GM12878 (cell line): ENCODE measurements around the gene ERN1. TPM values are rescaled to one million over a fixed set of nuclear protein-coding genes. Genes with fewer than 3 reads are reported as not detected.

Experiments
- ATAC-seq: fragments of 200-7000 bp; cut with Tn5 transposase; 3 replicates; pipeline ENCODE4 v1.9.1; 2020; ENCODE audit warnings: mild to moderate bottlenecking, moderate library complexity
- BruUV-seq: library from RNA; stranded (reverse); fragments of 400-500 nt; replicated peaks from 2 replicates; lab custom pipeline; 2021; lab: Mats Ljungman, UMichigan
- CTCF ChIA-PET: fragments of 300-600 bp; sonication (Branson Sonifier 250); formaldehyde crosslinking; extraction: SDS; loops from one replicate; lab custom pipeline; 2021; ENCODE audit warnings: inconsistent platforms; lab: Yijun Ruan, JAX
- POLR2A ChIA-PET: fragments of 350-600 bp; formaldehyde crosslinking; extraction: SDS; loops from one replicate; lab custom pipeline; 2021; ENCODE audit warnings: inconsistent platforms; lab: Charles Lee
- RAD21 ChIA-PET: fragments of 300-600 bp; sonication (Branson Sonifier 250); formaldehyde crosslinking; loops from one replicate; lab custom pipeline; 2023; ENCODE audit warnings: antibody characterized with exemption; ENCODE audit not compliant: unreplicated experiment; lab: Charles Lee
- SMC1A ChIA-PET: fragments of 300-600 bp; sonication (Branson Sonifier 250); formaldehyde crosslinking; loops from one replicate; lab custom pipeline; 2023; ENCODE audit not compliant: unreplicated experiment, uncharacterized antibody; lab: Charles Lee
- DNase-seq: peaks from one replicate; pipeline ENCODE4 v3.0.0-alpha.2; 2011; ENCODE audit warnings: low read depth, low spot score
- FAIRE-seq: peaks from 3 replicates; lab custom pipeline; 2011; peaks lifted over from hg19 to GRCh38; lab: Jason Lieb, UNC
- H2AFZ ChIP-seq: 2 replicates; pipeline ENCODE4 v1.6.0; 2011; ENCODE audit warnings: low read depth, low read length, control low read depth; ENCODE audit not compliant: control insufficient read depth
- H3K27ac ChIP-seq: 2 replicates; pipeline ENCODE4 v1.5.1; 2011; ENCODE audit warnings: control low read depth; ENCODE audit not compliant: control insufficient read depth, insufficient read depth
- H3K27me3 ChIP-seq, 2 experiments: replicated peaks in 1 of 2; 2 replicates each; pipeline versions ENCODE4 v1.6.0 to v1.6.1; 2011; ENCODE audit warnings: low read length in 1 of 2; ENCODE audit not compliant: control insufficient read depth in 2 of 2, insufficient read depth in 2 of 2
- H3K36me3 ChIP-seq, 2 experiments: 2 replicates each; pipeline ENCODE4 v1.5.1; 2011; ENCODE audit warnings: low read length in 1 of 2; ENCODE audit not compliant: control insufficient read depth in 2 of 2, insufficient read depth in 2 of 2
- H3K4me1 ChIP-seq: 2 replicates; pipeline ENCODE4 v1.6.1; 2011; ENCODE audit warnings: mild to moderate bottlenecking, low read length, moderate library complexity, mixed read lengths; ENCODE audit not compliant: control insufficient read depth, insufficient read depth
- H3K4me2 ChIP-seq: 2 replicates; pipeline ENCODE4 v1.6.0; 2011; ENCODE audit warnings: control low read depth; ENCODE audit not compliant: control insufficient read depth, insufficient read depth
- H3K4me3 ChIP-seq: fragments of 200-600 bp; sonication (generic); 2 replicates; pipeline ENCODE4 v1.5.1; 2016
- H3K79me2 ChIP-seq: 2 replicates; pipeline ENCODE4 v1.6.0; 2011; ENCODE audit warnings: low read length; ENCODE audit not compliant: control insufficient read depth, insufficient read depth
- H3K9ac ChIP-seq: 2 replicates; pipeline ENCODE4 v1.8.0; 2011; ENCODE audit warnings: low read length, control low read depth, mixed read lengths; ENCODE audit not compliant: control insufficient read depth, insufficient read depth
- H3K9me3 ChIP-seq: replicated peaks from 3 replicates; pipeline ENCODE4 v1.5.1; 2011; ENCODE audit warnings: mild to moderate bottlenecking, low read length; ENCODE audit not compliant: control insufficient read depth, insufficient read depth
- H4K20me1 ChIP-seq: 2 replicates; pipeline ENCODE4 v1.6.0; 2011; ENCODE audit not compliant: control insufficient read depth, insufficient read depth
- BCL11A ChIP-seq: IDR thresholded peaks from 2 replicates; pipeline ENCODE4 v1.6.1; 2011; ENCODE audit warnings: low read depth, low read length
- CHD4 ChIP-seq: fragments of 200-600 bp; sonication (generic); IDR thresholded peaks from 2 replicates; pipeline ENCODE4 v1.6.1; 2016; ENCODE audit warnings: mild to moderate bottlenecking
- ESRRA ChIP-seq: IDR thresholded peaks from 2 replicates; pipeline ENCODE4 v1.6.1; 2012; ENCODE audit warnings: mild to moderate bottlenecking, low read length, improper control_type of control experiment
- HSF1 ChIP-seq: fragments of 150-350 bp; IDR thresholded peaks from 2 replicates; pipeline ENCODE4 v1.6.1; 2014; ENCODE audit warnings: mild to moderate bottlenecking, low read depth, low read length
- IKZF1 ChIP-seq: fragments of 450-650 bp; conservative IDR thresholded peaks from 2 replicates; pipeline ENCODE4 v1.6.1; 2017; ENCODE audit warnings: antibody characterized with exemption, mild to moderate bottlenecking
- MEF2B ChIP-seq: fragments of 450-650 bp; IDR thresholded peaks from 2 replicates; pipeline ENCODE4 v1.6.1; 2018; ENCODE audit warnings: mild to moderate bottlenecking, moderate library complexity; ENCODE audit not compliant: partially characterized antibody, poor library complexity, severe bottlenecking
- MTA2 ChIP-seq: fragments of 450-650 bp; IDR thresholded peaks from 2 replicates; pipeline ENCODE4 v1.6.1; 2016; ENCODE audit warnings: low read depth, mild to moderate bottlenecking, moderate library complexity
- PAX5 ChIP-seq: IDR thresholded peaks from 2 replicates; pipeline ENCODE4 v1.6.1; 2011; ENCODE audit warnings: low read depth, low read length, borderline replicate concordance
- PBX3 ChIP-seq: IDR thresholded peaks from 2 replicates; pipeline ENCODE4 v1.6.1; 2011; ENCODE audit warnings: mild to moderate bottlenecking, low read depth, low read length, moderate library complexity; ENCODE audit not compliant: insufficient replicate concordance
- PKNOX1 ChIP-seq: fragments of 450-650 bp; IDR thresholded peaks from 2 replicates; pipeline ENCODE4 v1.6.1; 2016; ENCODE audit warnings: mild to moderate bottlenecking
- SRF ChIP-seq, 2 experiments: IDR thresholded peaks; 2 replicates each; pipeline ENCODE4 v1.6.1; 2011; ENCODE audit warnings: low read depth in 2 of 2, low read length in 2 of 2, mild to moderate bottlenecking in 1 of 2, moderate library complexity in 1 of 2
- WGBS: methylation state at CpG from one replicate; pipeline ENCODE4 v1.1.6; 2016; ENCODE audit warnings: low lambda C conversion rate; ENCODE audit not compliant: insufficient replicate concordance, insufficient coverage; ENCODE audit errors: missing lambda C conversion rate; 5-methylcytosine and 5-hydroxymethylcytosine counted together
- in situ Hi-C: fragments of 300-500 bp; cut with MboI; formaldehyde crosslinking; loops from 9 replicates; pipeline ENCODE4 v1.14.3; 2018; ENCODE audit warnings: mixed read lengths
- intact Hi-C: fragments of 100-400 bp; cut with micrococcal nuclease; formaldehyde crosslinking; loops from one replicate; pipeline ENCODE4 v1.14.2; 2022; ENCODE audit not compliant: unreplicated experiment
- polyA plus RNA-seq, 11 experiments: library from polyadenylated mRNA; depleted of rRNA in 4 of 11; unstranded in 6 of 11; stranded (reverse) in 5 of 11; fragments of >200 nt; fragmentation: Nextera tagmentation in 4 of 11; fragmentation: Illumina TruSeq in 1 of 11; extraction: Ambion mirVana in 4 of 11; extraction: Trizol in 1 of 11; gene quantifications; 1 replicate in 1 of 11; 2 replicates in 10 of 11; pipeline versions ENCODE4 v1.2.1 to v1.2.3, GENCODE V29; 2011 to 2016; ENCODE audit warnings: inconsistent platforms in 2 of 11, missing spikeins in 2 of 11, low read depth in 1 of 11
- total RNA-seq, 4 experiments: library from RNA; depleted of rRNA in 3 of 4; stranded (reverse); fragments of >200 nt in 3 of 4; fragmentation: Illumina TruSeq in 1 of 4; extraction: Trizol in 1 of 4; gene quantifications; 2 replicates each; pipeline versions ENCODE4 v1.2.1 to v1.2.3, GENCODE V29; 2013 to 2021

The ERN1 gene
- total and polyA plus RNA-seq, 10 of the 15 experiments (the other 5 are each of a cell fraction or from before 2014, with no cell fraction given), result 2.6 to 19.2 (median 7.6) TPM

GRCh38 chr17:64096037-64096436, 33.9 kb downstream of the ERN1 start:
- TF ChIP-seq IKZF1, result no peak
- TF ChIP-seq PKNOX1, result no peak
- TF ChIP-seq BCL11A, result no peak
- TF ChIP-seq ESRRA, result no peak
- TF ChIP-seq PAX5, result no peak
- TF ChIP-seq PBX3, result no peak
- no peak for TF ChIP-seq HSF1
- TF ChIP-seq MEF2B, result no peak
- TF ChIP-seq MTA2, result no peak
- TF ChIP-seq SRF (IDR thresholded peaks at IDR 0.05; ENCODE audit: low read depth in 2 of 2, low read length in 2 of 2), result no peak
- no peak for TF ChIP-seq CHD4
- Histone ChIP-seq H4K20me1 (no peaks in the 10 kb centered on the region), H3K4me1 (peaks cover 34% of the 10 kb centered on the region), H3K79me2 (no peaks in the 10 kb centered on the region; the same call in none of the 2 replicates), H3K27me3 (no peaks in the 10 kb centered on the region), H2AFZ (no peak overlapping the region), H3K4me2 (no peak overlapping the region), H3K4me3 (no peak overlapping the region), H3K9me3 (no peaks in the 10 kb centered on the region), H3K9ac (no peak overlapping the region), H3K27ac (no peak overlapping the region), H3K36me3 (peaks cover 0 to 11% of the 10 kb centered on the region in 2 experiments; a peak in 1 of 4 replicates)
- in situ Hi-C loops (no loop called here), intact Hi-C loops (no loop called here)
- DNase-seq (no peak), FAIRE-seq (no peak), ATAC-seq (no peak)
- WGBS, result 99% methylated on average over 3 of the region's 3 CpGs
- ChIA-PET POLR2A (no interaction called here), RAD21 (interaction anchor here (1.1 kb wide), 1 partner anchor 38 kb away, joined by 3 read pairs; no protein-coding TSS in a partner anchor), CTCF (interaction anchor here (1.0 to 1.1 kb wide), 2 partner anchors 22 to 65 kb away, joined by 3 read pairs; no protein-coding TSS in a partner anchor), SMC1A (interaction anchor here (0.6 to 1.0 kb wide), 3 partner anchors 66 to 857 kb away, joined by 3 read pairs; no protein-coding TSS in a partner anchor)
- BruUV-seq, result no TSS peak
